SK-N-SH (cell line): ENCODE results near the gene COL4A2. TPM values are rescaled to one million over a fixed set of nuclear protein-coding genes. Genes with fewer than 3 reads are reported as not detected.

Experiments used
- ELF1 ChIP-seq: IDR thresholded peaks from 2 replicates; pipeline ENCODE4 v1.4.0; 2012
- EZH2phosphoT487 ChIP-seq: fragments of 200-600 bp; sonication (generic); IDR thresholded peaks from 2 replicates; pipeline ENCODE4 v1.6.1; 2017; ENCODE audit warnings: low read depth, mixed run types, mild to moderate bottlenecking, antibody characterized with exemption, moderate library complexity, borderline replicate concordance
- FOXJ3 ChIP-seq: sonication (generic); formaldehyde crosslinking; IDR thresholded peaks from 2 replicates; pipeline ENCODE4 v1.5.1; 2020; ENCODE audit warnings: mild to moderate bottlenecking, missing genetic modification reagents
- FOXM1 ChIP-seq: IDR thresholded peaks from 2 replicates; pipeline ENCODE4 v1.4.0; 2012; ENCODE audit warnings: low read depth, mild to moderate bottlenecking
- GABPA ChIP-seq: IDR thresholded peaks from 2 replicates; pipeline ENCODE4 v1.4.0; 2012; ENCODE audit warnings: low read depth, mild to moderate bottlenecking
- NFIC ChIP-seq: IDR thresholded peaks from 2 replicates; pipeline ENCODE4 v1.4.0; 2012; ENCODE audit warnings: borderline replicate concordance
- NRF1 ChIP-seq: IDR thresholded peaks from 2 replicates; pipeline ENCODE4 v1.6.1; 2012; ENCODE audit warnings: low read depth, mild to moderate bottlenecking, low read length
- RAD21 ChIP-seq: IDR thresholded peaks from 2 replicates; pipeline ENCODE4 v1.6.1; 2012; ENCODE audit warnings: mild to moderate bottlenecking, low read length
- SIN3A ChIP-seq: IDR thresholded peaks from 2 replicates; pipeline ENCODE4 v1.6.1; 2012; ENCODE audit warnings: low read depth, mild to moderate bottlenecking, low read length, moderate library complexity, borderline replicate concordance
- polyA plus RNA-seq, 3 experiments: library from polyadenylated mRNA; depleted of rRNA; stranded (reverse); fragments of >200 nt; gene quantifications; 2 replicates each; pipeline ENCODE4 v1.2.3, GENCODE V29; 2012
- TF ChIP-seq, protein P1 (sequence below): IDR thresholded peaks from 2 replicates; pipeline ENCODE4 v1.6.1; 2012; ENCODE audit warnings: mild to moderate bottlenecking, low read depth, low read length, moderate library complexity
- TF ChIP-seq, protein P2 (sequence below): fragments of 150-350 bp; IDR thresholded peaks from 2 replicates; pipeline ENCODE4 v1.6.1; 2017; ENCODE audit warnings: antibody characterized with exemption, low read length, low read depth, borderline replicate concordance
- TF ChIP-seq, protein P3 (sequence below): IDR thresholded peaks from 2 replicates; pipeline ENCODE4 v1.4.0; 2012; ENCODE audit warnings: low read depth, borderline replicate concordance
- TF ChIP-seq, protein P4 (sequence below): fragments of 150-350 bp; IDR thresholded peaks from 2 replicates; pipeline ENCODE4 v1.6.1; 2016; ENCODE audit warnings: mild to moderate bottlenecking, low read depth, low read length
- TF ChIP-seq, protein P5 (sequence below): IDR thresholded peaks from 2 replicates; pipeline ENCODE4; 2012

Gene COL4A2
- polyA plus RNA-seq, 1 of the 3 experiments (the other 2 are of a cell fraction) = 137 TPM

DNA sequence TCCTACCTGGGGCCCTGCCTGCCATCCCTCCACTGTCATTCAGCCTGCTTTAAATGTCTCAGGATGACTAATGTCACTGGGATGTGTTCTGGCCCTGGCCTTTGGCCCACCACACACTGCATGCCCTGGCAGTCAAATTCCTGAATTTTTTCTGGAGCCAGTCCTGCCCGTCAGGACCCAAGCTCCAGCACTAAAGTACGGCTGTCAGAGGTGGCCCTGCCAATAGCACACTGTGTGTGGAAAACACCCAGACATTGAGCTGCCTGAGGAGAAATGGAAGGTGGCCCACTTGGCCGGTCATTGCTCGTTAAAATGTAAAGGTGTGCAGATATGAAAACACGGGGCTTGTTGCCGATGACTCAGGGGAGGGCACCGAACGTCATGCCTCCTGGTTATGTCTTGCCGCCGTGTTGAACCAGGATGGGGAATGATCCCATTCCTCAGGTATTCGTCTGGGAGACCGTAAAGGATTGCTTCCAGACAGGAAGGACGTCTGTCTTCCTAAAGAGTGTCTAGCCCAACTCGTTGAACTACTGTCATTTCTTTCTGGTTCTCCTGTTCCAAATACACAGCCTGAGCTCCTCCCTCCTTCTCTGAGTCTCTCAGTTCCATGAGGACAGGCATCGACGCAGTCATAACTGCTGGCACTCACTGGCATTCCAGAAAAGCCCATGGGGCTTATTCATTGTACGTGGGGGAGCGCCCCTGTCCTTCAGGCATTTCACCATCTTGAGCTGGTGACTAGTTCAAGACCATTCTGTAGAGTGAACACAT is 40.6 kb downstream of the COL4A2 start (continued):
- TF ChIP-seq, protein P1, sequence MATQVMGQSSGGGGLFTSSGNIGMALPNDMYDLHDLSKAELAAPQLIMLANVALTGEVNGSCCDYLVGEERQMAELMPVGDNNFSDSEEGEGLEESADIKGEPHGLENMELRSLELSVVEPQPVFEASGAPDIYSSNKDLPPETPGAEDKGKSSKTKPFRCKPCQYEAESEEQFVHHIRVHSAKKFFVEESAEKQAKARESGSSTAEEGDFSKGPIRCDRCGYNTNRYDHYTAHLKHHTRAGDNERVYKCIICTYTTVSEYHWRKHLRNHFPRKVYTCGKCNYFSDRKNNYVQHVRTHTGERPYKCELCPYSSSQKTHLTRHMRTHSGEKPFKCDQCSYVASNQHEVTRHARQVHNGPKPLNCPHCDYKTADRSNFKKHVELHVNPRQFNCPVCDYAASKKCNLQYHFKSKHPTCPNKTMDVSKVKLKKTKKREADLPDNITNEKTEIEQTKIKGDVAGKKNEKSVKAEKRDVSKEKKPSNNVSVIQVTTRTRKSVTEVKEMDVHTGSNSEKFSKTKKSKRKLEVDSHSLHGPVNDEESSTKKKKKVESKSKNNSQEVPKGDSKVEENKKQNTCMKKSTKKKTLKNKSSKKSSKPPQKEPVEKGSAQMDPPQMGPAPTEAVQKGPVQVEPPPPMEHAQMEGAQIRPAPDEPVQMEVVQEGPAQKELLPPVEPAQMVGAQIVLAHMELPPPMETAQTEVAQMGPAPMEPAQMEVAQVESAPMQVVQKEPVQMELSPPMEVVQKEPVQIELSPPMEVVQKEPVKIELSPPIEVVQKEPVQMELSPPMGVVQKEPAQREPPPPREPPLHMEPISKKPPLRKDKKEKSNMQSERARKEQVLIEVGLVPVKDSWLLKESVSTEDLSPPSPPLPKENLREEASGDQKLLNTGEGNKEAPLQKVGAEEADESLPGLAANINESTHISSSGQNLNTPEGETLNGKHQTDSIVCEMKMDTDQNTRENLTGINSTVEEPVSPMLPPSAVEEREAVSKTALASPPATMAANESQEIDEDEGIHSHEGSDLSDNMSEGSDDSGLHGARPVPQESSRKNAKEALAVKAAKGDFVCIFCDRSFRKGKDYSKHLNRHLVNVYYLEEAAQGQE = no peak
- TF ChIP-seq EZH2phosphoT487 (no peak), NFIC (peak; percentile 62), FOXM1 (no peak), FOXJ3 (CRISPR knock-in tag) (no peak), SIN3A (no peak; the same call in 1 of the 2 replicates), NRF1 (no peak), GABPA (no peak), RAD21 (no peak), ELF1 (no peak)
- TF ChIP-seq, protein P2, sequence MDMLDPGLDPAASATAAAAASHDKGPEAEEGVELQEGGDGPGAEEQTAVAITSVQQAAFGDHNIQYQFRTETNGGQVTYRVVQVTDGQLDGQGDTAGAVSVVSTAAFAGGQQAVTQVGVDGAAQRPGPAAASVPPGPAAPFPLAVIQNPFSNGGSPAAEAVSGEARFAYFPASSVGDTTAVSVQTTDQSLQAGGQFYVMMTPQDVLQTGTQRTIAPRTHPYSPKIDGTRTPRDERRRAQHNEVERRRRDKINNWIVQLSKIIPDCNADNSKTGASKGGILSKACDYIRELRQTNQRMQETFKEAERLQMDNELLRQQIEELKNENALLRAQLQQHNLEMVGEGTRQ = no peak
- TF ChIP-seq, protein P3, sequence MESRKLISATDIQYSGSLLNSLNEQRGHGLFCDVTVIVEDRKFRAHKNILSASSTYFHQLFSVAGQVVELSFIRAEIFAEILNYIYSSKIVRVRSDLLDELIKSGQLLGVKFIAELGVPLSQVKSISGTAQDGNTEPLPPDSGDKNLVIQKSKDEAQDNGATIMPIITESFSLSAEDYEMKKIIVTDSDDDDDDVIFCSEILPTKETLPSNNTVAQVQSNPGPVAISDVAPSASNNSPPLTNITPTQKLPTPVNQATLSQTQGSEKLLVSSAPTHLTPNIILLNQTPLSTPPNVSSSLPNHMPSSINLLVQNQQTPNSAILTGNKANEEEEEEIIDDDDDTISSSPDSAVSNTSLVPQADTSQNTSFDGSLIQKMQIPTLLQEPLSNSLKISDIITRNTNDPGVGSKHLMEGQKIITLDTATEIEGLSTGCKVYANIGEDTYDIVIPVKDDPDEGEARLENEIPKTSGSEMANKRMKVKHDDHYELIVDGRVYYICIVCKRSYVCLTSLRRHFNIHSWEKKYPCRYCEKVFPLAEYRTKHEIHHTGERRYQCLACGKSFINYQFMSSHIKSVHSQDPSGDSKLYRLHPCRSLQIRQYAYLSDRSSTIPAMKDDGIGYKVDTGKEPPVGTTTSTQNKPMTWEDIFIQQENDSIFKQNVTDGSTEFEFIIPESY = no peak
- TF ChIP-seq, protein P4, sequence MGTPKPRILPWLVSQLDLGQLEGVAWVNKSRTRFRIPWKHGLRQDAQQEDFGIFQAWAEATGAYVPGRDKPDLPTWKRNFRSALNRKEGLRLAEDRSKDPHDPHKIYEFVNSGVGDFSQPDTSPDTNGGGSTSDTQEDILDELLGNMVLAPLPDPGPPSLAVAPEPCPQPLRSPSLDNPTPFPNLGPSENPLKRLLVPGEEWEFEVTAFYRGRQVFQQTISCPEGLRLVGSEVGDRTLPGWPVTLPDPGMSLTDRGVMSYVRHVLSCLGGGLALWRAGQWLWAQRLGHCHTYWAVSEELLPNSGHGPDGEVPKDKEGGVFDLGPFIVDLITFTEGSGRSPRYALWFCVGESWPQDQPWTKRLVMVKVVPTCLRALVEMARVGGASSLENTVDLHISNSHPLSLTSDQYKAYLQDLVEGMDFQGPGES = no peak
- TF ChIP-seq, protein P5, sequence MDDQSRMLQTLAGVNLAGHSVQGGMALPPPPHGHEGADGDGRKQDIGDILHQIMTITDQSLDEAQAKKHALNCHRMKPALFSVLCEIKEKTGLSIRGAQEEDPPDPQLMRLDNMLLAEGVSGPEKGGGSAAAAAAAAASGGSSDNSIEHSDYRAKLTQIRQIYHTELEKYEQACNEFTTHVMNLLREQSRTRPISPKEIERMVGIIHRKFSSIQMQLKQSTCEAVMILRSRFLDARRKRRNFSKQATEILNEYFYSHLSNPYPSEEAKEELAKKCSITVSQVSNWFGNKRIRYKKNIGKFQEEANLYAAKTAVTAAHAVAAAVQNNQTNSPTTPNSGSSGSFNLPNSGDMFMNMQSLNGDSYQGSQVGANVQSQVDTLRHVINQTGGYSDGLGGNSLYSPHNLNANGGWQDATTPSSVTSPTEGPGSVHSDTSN = peak; percentile 34; the same call in 1 of the 2 replicates
